GM12801 (cell line): ENCODE measurements around the gene MRGPRF.

ENCODE experiments used
- TF ChIP-seq, protein P1 (sequence below): IDR thresholded peaks from one replicate; pipeline ENCODE4 v1.5.1; 2011; ENCODE audit warnings: control low read depth; ENCODE audit not compliant: insufficient read length; ENCODE audit errors: extremely low read depth

The MRGPRF gene

DNA sequence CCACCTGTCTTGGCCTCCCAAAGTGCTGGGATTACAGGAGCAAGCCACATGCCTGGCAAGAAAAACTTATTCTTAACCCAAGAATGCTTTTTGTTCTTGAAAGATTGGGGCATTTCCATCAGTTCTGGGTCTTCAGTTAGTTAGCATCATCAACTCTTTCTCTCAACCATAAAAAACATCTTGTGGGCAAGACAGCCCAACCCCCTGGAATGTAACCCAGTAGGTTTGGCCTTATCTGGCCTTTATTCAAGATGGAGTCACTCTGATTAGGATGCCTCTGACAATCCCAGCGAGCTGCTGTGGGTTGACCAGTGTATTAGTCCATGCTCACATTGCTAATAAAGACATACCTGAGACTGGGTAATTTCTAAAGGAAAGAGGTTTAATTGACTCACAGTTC lies 26.5 kb upstream of the MRGPRF start:
- TF ChIP-seq, protein P1, sequence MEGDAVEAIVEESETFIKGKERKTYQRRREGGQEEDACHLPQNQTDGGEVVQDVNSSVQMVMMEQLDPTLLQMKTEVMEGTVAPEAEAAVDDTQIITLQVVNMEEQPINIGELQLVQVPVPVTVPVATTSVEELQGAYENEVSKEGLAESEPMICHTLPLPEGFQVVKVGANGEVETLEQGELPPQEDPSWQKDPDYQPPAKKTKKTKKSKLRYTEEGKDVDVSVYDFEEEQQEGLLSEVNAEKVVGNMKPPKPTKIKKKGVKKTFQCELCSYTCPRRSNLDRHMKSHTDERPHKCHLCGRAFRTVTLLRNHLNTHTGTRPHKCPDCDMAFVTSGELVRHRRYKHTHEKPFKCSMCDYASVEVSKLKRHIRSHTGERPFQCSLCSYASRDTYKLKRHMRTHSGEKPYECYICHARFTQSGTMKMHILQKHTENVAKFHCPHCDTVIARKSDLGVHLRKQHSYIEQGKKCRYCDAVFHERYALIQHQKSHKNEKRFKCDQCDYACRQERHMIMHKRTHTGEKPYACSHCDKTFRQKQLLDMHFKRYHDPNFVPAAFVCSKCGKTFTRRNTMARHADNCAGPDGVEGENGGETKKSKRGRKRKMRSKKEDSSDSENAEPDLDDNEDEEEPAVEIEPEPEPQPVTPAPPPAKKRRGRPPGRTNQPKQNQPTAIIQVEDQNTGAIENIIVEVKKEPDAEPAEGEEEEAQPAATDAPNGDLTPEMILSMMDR = no peak

DNA sequence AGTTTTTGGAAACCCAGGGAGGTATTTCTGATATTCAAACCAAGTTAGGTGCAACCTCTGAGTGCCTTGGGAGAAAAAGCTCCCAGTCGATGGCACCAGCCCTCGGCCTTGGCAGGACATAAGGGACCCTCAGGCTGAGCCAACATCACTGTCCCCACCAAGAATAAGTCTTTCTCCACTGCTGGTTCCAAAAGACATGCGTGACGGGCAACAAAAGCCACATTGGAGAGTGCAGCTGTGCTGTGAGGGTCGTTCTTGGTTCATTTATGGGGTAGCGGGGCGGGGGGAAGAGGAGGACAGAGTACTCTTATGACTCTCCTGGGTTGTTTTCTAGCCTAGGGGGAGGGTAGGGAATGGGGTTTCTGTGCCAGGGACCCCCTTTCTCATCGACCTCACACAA lies 24.5 kb upstream of the MRGPRF start:
- TF ChIP-seq, protein P1 = no peak

DNA sequence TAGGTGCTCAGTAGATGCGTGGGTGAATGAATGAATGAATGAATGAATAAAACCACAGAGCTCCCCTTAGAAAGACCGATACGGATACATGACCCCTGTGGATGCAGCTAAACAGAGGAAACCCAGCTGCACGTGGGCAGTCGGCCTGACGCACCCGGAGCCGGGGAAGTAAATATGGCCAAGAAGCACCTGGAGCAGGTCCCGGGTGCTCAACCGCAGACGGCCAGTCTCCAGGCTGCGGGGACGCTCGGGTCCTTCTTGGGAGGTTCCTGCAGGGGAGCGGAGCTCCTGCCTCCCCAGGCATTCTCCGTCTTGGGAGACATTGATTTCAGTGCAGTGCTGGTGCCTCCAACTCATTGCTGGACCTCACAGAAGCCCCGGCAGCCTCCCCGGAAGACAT lies 24.0 kb upstream of the MRGPRF start:
- TF ChIP-seq, protein P1 = no peak

DNA sequence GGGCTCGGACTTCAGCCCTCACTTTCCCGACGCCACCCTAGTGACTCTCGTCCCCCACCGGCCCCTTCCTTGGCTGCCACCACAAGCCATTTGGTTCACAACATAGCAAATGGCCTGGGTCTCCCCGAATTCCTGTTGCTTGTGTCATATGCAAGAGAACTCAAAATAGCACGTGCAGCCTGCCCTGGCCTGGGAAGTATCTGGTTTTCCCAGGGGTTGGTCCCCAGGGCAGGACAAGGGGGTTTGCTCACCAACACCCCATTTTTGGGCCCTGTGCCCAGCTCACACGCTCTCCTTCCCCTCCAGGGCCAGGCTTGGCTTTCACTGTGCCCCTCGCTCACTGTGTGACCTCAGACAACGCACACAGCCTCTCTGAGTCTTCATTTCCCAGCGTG lies 22.9 kb upstream of the MRGPRF start:
- TF ChIP-seq, protein P1 = no peak

DNA sequence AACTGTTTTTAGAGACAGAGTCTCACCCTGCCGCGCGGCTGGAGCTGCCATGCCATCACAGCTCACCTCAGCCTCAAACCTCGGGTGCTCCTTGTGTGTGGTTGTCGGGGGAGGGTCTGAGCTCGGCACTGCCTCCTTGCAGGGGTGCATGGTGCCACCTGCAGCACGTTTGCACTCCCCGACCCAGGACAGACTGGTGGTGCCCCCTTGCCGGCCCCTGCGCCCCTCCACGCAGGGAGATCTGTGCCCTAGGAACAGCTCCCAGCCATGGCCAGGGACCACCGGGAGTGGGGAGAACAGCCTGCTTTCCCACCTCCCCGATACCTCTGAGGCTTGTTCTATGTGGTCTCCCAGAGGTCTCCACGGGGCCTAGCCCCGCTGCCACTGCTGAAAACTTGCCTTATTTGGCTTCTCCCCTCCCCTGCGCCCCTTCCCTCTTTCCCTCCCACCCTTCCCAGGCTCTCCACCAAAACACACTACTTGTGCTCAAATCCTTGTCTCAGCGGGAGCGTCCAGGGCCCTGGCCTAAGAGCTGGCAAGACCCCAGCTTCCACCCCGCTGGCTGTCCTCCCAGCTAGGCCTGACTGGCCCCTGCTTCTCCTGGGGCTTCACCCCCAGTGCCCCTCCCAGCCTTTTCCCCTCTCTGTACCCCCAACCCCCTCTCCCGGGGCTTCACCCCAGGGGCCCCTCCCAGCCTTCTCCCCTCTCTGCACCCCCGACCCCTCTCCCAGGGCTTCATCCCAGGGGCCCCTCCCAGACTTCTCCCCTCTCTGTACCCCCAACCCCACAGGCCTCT lies 22.3 kb upstream of the MRGPRF start:
- TF ChIP-seq, protein P1 = no peak

DNA sequence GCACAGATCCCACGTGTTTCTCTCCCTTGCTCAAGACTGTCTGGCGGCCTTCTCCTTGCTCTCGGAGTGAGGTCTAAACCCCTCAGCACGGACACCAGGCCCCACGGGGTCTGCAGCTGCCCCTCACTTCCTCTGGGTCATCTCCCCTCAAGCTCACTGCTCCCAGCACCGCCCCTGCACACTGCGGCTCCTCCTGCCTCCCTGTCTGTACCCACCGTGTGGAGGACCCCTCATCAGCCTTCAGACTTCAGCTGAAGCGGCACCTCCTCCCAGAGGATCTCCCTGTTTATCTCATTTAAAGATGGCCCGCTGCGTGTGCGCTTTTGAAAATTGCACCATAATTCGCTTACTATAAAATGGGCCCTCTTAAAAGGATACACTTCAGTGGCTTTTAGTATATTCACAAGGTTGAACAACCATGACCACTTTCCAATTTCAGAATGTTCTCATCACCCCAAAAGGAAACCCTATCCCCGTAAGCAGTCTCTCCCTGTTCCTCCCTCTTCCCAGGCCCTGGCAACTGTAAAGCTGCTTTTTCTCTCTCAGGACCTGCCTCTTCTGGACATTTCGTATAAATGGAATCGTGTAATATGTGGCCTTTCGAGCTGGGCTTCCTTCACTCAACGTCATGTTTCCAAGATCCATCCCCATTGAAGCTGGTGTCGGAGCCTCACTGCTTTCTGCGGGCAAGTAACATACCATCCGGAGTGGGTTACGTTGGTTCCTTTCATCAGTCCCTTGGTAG lies 21.2 kb upstream of the MRGPRF start:
- TF ChIP-seq, protein P1 = no peak

DNA sequence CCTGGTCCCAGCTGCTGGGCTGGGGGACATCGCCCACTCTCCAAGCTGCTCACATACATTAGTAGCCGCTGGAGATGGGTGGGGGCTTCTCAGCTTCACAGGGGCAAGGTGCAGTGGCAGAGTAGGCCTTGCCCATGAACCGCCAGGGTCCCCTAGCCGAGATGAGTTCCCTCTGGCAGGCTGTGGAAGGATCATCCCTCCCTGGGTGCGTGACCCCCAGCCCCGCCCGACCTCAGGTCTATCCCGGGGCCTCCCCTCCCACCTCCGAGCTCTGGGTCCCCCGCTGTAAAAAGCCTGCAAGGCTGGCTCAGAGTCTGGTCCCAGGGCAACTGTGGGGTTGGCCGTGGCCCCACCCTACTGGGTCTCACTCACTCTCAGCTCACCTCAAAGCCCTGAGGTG lies 20.4 kb upstream of the MRGPRF start:
- TF ChIP-seq, protein P1 = no peak
